Adrenal gland (tissue), 12 donors: ENCODE results near the gene HS6ST2. TPM values are rescaled to one million over a fixed set of nuclear protein-coding genes. Genes with fewer than 3 reads are reported as not detected.

Experiments used
- DNase-seq, 7 donors: peaks; one replicate each; pipeline ENCODE4 v3.0.0-alpha.2; 2019 to 2020
- H3K27ac ChIP-seq, 5 donors: fragments of 200-600 bp; sonication (generic) in 4 of 5; 1 replicate in 3 of 5; 2 replicates in 2 of 5; pipeline versions ENCODE4 v1.5.1 to v1.8.0; 2016 to 2020; ENCODE audit warnings: mild to moderate bottlenecking in 1 of 5
- H3K27me3 ChIP-seq: fragments of 200-600 bp; 2 replicates; pipeline ENCODE4 v1.8.0; 2021
- H3K36me3 ChIP-seq, 2 donors: fragments of 200-600 bp; replicated peaks in 1 of 2; 1 replicate in 1 of 2; 2 replicates in 1 of 2; pipeline versions ENCODE4 v1.5.1 to v1.8.0; 2018 to 2022
- H3K4me1 ChIP-seq, 2 donors: fragments of 200-600 bp; replicated peaks in 1 of 2; 1 replicate in 1 of 2; 2 replicates in 1 of 2; pipeline versions ENCODE4 v1.5.1 to v1.8.0; 2018 to 2021
- H3K4me3 ChIP-seq, 4 donors: fragments of 200-600 bp; sonication (generic) in 3 of 4; one replicate each; pipeline ENCODE4 v1.5.1; 2016 to 2018
- H3K9me3 ChIP-seq, 3 donors: fragments of 200-600 bp; sonication (generic) in 1 of 3; replicated peaks in 1 of 3; 1 replicate in 2 of 3; 2 replicates in 1 of 3; pipeline versions ENCODE4 v1.5.1 to v1.8.0; 2016 to 2021
- POLR2A ChIP-seq, 2 donors: fragments of 450-650 bp; IDR thresholded peaks; one replicate each; pipeline ENCODE4 v1.6.1; 2017; ENCODE audit warnings: antibody characterized with exemption in 2 of 2, mild to moderate bottlenecking in 2 of 2, moderate library complexity in 1 of 2
- WGBS, 4 donors: extraction: QIAGEN DNeasy Blood & Tissue Kit in 2 of 4; methylation state at CpG; one replicate each; pipeline versions ENCODE4 v1.1.5 to v1.1.7; 2013 to 2017; 5-methylcytosine and 5-hydroxymethylcytosine counted together
- intact Hi-C, 2 donors: fragments of 100-400 bp; cut with DNase I; formaldehyde crosslinking; loops; one replicate each; pipeline versions ENCODE4 v1.14.1 to v1.15.0; 2022 to 2023
- polyA plus RNA-seq, 3 donors: library from polyadenylated mRNA; stranded (reverse); fragments of 200-250 nt in 2 of 3; fragments of 350-450 nt in 1 of 3; fragmentation: Illumina TruSeq in 1 of 3; extraction: RNeasy Lipid Tissue Mini Kit (QIAGEN cat#74804) in 1 of 3; gene quantifications; one replicate each; pipeline ENCODE4 v1.2.3, GENCODE V29; 2013 to 2014
- total RNA-seq, 9 donors: library from RNA; depleted of rRNA in 4 of 9; stranded (reverse); fragments of >200 nt in 4 of 9; fragments of 120-200 nt in 1 of 9; fragmentation: NEBNext Ultra II Directional in 1 of 9; extraction: Animal tissue kit (Norgen Biotek cat#: 25700) in 1 of 9; gene quantifications; one replicate each; pipeline versions ENCODE4 v1.1.0 to v1.2.4, GENCODE V29; 2013 to 2023
- TF ChIP-seq, protein P1 (sequence below), 6 experiments: fragments of 450-650 bp in 4 of 6; fragments of 200-600 bp in 2 of 6; sonication (generic) in 1 of 6; IDR thresholded peaks; 1 replicate in 5 of 6; 2 replicates in 1 of 6; pipeline versions ENCODE4 v1.5.1 to v1.8.0; 2016 to 2021; ENCODE audit warnings: antibody characterized with exemption in 6 of 6, mild to moderate bottlenecking in 2 of 6, moderate library complexity in 1 of 6
- donor health status: healthy with polysubstance abuse.
- donor health status: Bipolar disorder and iron deficiency.
- donor health status: DM: yes; HTN: yes; CAD: no.
- donor health status: DM: no; HTN: no; CAD: no.
- donor health status: DM: no; HTN: no; CAD: no.
- donor health status: DM: yes; HTN: yes; CAD: no.

The HS6ST2 gene
- total and polyA plus RNA-seq, 12 donors, result 0.24 to 6.0 (median 1.3) TPM

DNA sequence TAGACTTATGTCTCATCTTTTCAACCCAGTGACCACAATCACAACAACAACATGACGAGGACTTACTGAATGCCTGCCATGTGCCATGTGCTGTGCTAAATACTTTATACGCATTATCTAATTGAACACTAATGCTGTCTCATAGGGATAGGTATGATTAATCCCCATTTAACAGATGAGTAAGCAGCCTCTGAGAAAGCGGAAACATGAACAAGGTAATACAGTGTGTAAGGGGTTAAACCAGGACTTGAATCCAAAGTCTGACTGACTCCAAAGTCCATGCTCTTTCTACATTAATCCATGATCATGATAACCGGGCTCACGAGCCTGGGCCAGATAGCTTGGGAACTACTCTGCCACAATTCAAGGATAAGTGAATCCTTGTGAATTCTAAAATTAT, 364.3 kb downstream of the HS6ST2 start:
- 59 to 85% (median 76%) methylated on average over 5 of the region's 5 CpGs for WGBS, 4 donors
- no peak overlapping the region for H3K27ac ChIP-seq
- DNase-seq, result no peak
- TF ChIP-seq POLR2A (IDR thresholded peaks at IDR 0.05), result no peak
- TF ChIP-seq, protein P1, sequence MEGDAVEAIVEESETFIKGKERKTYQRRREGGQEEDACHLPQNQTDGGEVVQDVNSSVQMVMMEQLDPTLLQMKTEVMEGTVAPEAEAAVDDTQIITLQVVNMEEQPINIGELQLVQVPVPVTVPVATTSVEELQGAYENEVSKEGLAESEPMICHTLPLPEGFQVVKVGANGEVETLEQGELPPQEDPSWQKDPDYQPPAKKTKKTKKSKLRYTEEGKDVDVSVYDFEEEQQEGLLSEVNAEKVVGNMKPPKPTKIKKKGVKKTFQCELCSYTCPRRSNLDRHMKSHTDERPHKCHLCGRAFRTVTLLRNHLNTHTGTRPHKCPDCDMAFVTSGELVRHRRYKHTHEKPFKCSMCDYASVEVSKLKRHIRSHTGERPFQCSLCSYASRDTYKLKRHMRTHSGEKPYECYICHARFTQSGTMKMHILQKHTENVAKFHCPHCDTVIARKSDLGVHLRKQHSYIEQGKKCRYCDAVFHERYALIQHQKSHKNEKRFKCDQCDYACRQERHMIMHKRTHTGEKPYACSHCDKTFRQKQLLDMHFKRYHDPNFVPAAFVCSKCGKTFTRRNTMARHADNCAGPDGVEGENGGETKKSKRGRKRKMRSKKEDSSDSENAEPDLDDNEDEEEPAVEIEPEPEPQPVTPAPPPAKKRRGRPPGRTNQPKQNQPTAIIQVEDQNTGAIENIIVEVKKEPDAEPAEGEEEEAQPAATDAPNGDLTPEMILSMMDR (IDR thresholded peaks at IDR 0.05), result no peak
- no peaks in the 10 kb centered on the region for H3K9me3 ChIP-seq
- intact Hi-C loops, result loop anchor here in 1 of 2 donors (10.0 kb wide), 1 partner anchor 109 kb away; the partner anchor contains the start of gene MBNL3
- H3K36me3 ChIP-seq, result no peaks in the 10 kb centered on the region
- no peak overlapping the region for H3K4me3 ChIP-seq
- H3K4me1 ChIP-seq, result no peaks in the 10 kb centered on the region
- H3K27me3 ChIP-seq, result peaks cover 6% of the 10 kb centered on the region

DNA sequence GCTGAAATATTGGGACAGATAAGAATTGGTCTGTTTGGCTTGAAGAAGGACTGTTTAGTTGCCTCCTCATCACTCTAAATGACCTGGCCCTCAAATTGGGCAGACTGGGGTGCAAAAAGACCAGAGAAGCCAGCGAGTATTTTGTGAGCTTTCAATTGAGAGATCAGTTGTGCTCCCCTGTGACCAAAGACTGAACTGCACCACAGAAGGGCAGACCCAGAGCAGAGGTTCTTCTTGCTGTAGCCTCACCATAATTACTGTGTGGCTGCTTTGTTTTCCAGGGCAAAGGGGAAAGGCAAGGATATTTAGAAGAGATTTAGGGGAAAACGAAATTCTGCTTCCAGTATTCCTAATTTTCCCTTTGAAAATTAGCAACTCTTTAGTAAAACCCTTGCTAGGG, 365.5 kb downstream of the HS6ST2 start:
- intact Hi-C loops, result loop anchor here in 1 of 2 donors (10.0 kb wide), 1 partner anchor 108 kb away; the partner anchor contains the start of gene MBNL3
- peak; percentile 17 to 56 (median 28) for DNase-seq
- 11 to 23% (median 16%) methylated on average over 2 of the region's 2 CpGs for WGBS, 4 donors

DNA sequence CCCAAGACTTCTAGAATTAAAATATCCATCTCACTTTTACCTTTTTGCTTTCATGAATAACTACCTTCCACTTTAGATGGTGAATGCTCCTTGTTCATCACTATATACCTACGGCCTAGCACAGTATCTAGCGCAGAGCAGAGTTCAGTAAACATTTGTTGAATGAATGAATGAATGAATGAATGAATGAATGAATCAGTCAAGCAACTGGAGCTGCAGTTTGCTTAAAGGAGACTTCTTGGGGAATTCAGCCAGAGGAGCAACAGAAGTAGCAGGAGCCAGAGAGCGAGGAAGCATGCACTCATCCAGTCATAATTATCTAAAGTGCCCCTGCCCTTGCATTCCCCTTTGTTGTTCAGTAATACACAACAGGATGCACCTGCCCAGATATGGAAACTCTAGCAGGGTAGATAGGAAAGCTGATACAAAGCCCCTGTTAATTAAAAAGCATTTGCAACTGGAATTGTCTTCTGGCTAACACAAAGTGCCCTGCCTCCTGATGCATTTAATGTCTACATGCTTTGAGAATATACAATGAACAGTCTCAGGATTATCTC, 366.6 kb downstream of the HS6ST2 start:
- Histone ChIP-seq H3K4me1 (no peaks in the 10 kb centered on the region), H3K36me3 (no peaks in the 10 kb centered on the region), H3K27ac (no peak overlapping the region), H3K4me3 (no peak overlapping the region), H3K27me3 (peaks cover 10% of the 10 kb centered on the region), H3K9me3 (no peaks in the 10 kb centered on the region)
- DNase-seq, result no peak
- intact Hi-C loops, result loop anchor here in 1 of 2 donors (10.0 kb wide), 1 partner anchor 107 kb away; the partner anchor contains the start of gene MBNL3
- WGBS, 4 donors, result 84 to 93% (median 89%) methylated on average over 3 of the region's 3 CpGs
- TF ChIP-seq, protein P1 (IDR thresholded peaks at IDR 0.05), result no peak
- no peak for TF ChIP-seq POLR2A (IDR thresholded peaks at IDR 0.05)

More for the DNA sequence above, 365.5 kb downstream of the HS6ST2 start:
- no peaks in the 10 kb centered on the region for H3K9me3 ChIP-seq
- no peak overlapping the region for H3K4me3 ChIP-seq
- no peak for TF ChIP-seq POLR2A (IDR thresholded peaks at IDR 0.05)
- TF ChIP-seq, protein P1 (IDR thresholded peaks at IDR 0.05), result peak; percentile 30 to 65 (median 55)
- H3K36me3 ChIP-seq, result no peaks in the 10 kb centered on the region
- peaks cover 10% of the 10 kb centered on the region for H3K27me3 ChIP-seq
- H3K4me1 ChIP-seq, result no peaks in the 10 kb centered on the region
- H3K27ac ChIP-seq, result no peak overlapping the region

DNA sequence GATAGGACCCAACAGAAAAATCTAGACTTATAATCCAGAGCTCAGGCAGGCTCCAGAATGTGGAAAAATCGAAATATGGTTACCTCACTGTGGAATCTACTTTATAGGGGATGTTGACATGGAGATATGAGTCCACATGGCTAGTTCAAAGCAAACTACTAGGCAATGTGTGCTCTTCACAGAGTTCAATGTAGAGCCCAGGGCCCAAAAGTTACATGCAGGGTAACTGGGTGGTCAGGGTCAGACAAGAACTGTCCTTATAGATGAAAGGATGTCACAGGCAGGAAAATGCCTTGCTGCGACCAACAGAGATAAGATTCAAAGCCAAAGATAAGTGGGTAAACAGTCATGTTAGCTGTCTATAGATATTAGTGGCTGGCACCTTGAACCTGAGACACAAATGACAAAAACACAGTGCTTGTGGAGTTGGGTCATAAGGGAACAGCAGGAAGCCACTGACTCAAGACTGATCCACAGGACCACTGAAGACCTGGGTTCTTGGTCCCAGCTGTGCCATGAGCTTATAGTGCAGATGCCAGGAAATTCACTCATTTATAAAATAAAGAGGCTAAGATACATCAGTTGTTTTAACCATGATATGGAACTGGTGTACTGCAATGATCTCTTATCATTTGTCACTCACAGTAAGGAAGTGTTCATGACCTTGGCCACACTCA, 367.9 kb downstream of the HS6ST2 start:
- TF ChIP-seq, protein P1 (IDR thresholded peaks at IDR 0.05), result no peak
- TF ChIP-seq POLR2A (IDR thresholded peaks at IDR 0.05), result no peak
- Histone ChIP-seq H3K27ac (no peak overlapping the region), H3K9me3 (no peaks in the 10 kb centered on the region), H3K4me3 (no peak overlapping the region), H3K4me1 (no peaks in the 10 kb centered on the region), H3K27me3 (peaks cover 16% of the 10 kb centered on the region), H3K36me3 (no peaks in the 10 kb centered on the region)
- no peak for DNase-seq
- 36 to 70% (median 51%) methylated on average over 2 of the region's 2 CpGs for WGBS, 4 donors
- intact Hi-C loops, result loop anchor here in 1 of 2 donors (10.0 kb wide), 1 partner anchor 106 kb away; the partner anchor contains the start of gene MBNL3
